Nephron progenitor cell (in vitro differentiated cells): ENCODE measurements around the gene GABRG3.
"Not testable (repeated sequence)": the region's sequence is repeated elsewhere in the genome, so short reads cannot be mapped to it uniquely, and the experiment has no call there.

Experiments
- DNase-seq: peaks from one replicate; pipeline ENCODE4 v3.0.0; 2021
- H3K27ac Mint-ChIP-seq: 2 replicates; pipeline ENCODE4 v1.8.0; 2021; ENCODE audit warnings: mild to moderate bottlenecking, moderate library complexity, mixed read lengths
- H3K27me3 Mint-ChIP-seq: 2 replicates; pipeline ENCODE4 v1.8.0; 2021; ENCODE audit warnings: mild to moderate bottlenecking, low read depth, mixed read lengths; ENCODE audit not compliant: poor library complexity
- H3K36me3 Mint-ChIP-seq: 2 replicates; pipeline ENCODE4 v1.8.0; 2021; ENCODE audit warnings: low read depth, mixed read lengths
- H3K4me1 Mint-ChIP-seq: 2 replicates; pipeline ENCODE4 v1.8.0; 2021; ENCODE audit warnings: mixed read lengths
- H3K4me3 Mint-ChIP-seq: 2 replicates; pipeline ENCODE4 v1.8.0; 2021; ENCODE audit warnings: mild to moderate bottlenecking, moderate library complexity, mixed read lengths
- H3K9me3 Mint-ChIP-seq: 2 replicates; pipeline ENCODE4 v1.8.0; 2021; ENCODE audit warnings: mild to moderate bottlenecking, moderate library complexity, mixed read lengths
- TF ChIP-seq, protein P1 (sequence below): fragments of 200-600 bp; sonication (generic); IDR thresholded peaks from 2 replicates; pipeline ENCODE4 v1.5.0; 2021; ENCODE audit warnings: antibody characterized with exemption

The GABRG3 gene

DNA sequence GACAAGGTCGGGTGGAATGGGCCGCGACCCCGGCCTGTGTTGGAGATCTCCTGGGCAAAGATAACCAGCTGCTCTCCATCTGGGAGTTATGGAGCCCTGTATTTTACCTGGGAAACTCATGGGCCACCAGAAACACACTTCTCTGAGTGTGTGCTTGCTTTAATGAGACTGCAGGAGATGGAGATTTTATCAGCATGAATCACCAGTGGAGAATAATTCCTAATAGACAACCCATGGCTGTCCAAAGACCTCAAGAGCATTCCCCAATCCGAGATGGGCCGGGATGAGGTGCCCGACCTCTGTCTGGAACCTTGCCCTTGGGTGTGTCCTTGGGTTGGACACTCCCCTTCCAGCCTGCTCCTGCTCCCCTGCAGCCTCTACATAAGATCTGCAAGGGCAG is 389.3 kb downstream of the GABRG3 start:
- Mint-ChIP-seq H3K4me1 (peaks cover 12% of the 10 kb centered on the region), H3K36me3 (no peaks in the 10 kb centered on the region), H3K9me3 (no peaks in the 10 kb centered on the region), H3K4me3 (no peak overlapping the region), H3K27ac (no peak overlapping the region), H3K27me3 (peaks cover 14% of the 10 kb centered on the region)
- DNase-seq: no peak
- TF ChIP-seq, protein P1, sequence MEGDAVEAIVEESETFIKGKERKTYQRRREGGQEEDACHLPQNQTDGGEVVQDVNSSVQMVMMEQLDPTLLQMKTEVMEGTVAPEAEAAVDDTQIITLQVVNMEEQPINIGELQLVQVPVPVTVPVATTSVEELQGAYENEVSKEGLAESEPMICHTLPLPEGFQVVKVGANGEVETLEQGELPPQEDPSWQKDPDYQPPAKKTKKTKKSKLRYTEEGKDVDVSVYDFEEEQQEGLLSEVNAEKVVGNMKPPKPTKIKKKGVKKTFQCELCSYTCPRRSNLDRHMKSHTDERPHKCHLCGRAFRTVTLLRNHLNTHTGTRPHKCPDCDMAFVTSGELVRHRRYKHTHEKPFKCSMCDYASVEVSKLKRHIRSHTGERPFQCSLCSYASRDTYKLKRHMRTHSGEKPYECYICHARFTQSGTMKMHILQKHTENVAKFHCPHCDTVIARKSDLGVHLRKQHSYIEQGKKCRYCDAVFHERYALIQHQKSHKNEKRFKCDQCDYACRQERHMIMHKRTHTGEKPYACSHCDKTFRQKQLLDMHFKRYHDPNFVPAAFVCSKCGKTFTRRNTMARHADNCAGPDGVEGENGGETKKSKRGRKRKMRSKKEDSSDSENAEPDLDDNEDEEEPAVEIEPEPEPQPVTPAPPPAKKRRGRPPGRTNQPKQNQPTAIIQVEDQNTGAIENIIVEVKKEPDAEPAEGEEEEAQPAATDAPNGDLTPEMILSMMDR: no peak

DNA sequence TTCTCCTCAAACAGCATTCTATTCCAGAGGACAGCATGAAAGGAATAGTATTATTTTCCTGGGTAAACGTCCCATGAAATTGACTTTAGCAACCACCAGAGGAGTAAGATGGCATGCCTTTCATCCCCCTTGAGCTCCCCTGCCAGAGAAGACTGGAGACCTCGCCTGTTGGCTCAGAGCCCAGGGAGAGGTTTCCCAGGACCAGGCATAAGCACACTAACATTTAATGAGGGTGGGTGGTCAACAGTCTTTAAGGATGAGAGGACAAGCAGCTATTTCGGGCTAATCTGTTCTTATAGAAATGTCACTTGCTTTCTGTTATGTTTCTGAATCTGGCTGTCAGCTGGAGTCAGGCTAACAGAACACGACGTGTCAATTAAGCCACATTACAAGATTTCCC is 390.5 kb downstream of the GABRG3 start:
- Mint-ChIP-seq H3K9me3 (no peaks in the 10 kb centered on the region), H3K4me1 (peaks cover 12% of the 10 kb centered on the region), H3K27ac (no peak overlapping the region), H3K27me3 (peaks cover 14% of the 10 kb centered on the region), H3K36me3 (no peaks in the 10 kb centered on the region), H3K4me3 (no peak overlapping the region)
- TF ChIP-seq, protein P1: no peak
- no peak for DNase-seq

DNA sequence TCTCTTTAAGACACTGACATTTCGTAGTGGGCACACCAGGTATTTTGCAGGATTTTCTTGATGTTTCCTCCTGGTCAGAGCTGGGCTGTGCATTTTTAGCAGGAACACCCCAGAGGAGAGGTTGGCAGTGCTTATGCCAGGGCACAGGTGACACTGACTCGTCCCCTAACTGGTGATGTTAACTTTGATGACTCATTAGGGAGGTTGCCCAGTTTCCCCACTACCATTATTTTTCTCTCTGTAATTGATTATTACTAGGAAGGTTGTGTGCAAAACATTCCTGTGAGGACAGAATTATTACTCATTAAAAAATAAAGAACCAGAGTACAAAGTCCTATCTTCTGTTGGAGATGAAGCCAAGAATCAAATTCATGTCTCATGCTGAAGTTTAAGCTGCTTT is 394.5 kb downstream of the GABRG3 start:
- Mint-ChIP-seq H3K4me1 (no peaks in the 10 kb centered on the region), H3K27me3 (peaks cover 5% of the 10 kb centered on the region), H3K27ac (no peak overlapping the region), H3K36me3 (no peaks in the 10 kb centered on the region), H3K4me3 (no peak overlapping the region), H3K9me3 (no peaks in the 10 kb centered on the region)
- TF ChIP-seq, protein P1: no peak
- no peak for DNase-seq

DNA sequence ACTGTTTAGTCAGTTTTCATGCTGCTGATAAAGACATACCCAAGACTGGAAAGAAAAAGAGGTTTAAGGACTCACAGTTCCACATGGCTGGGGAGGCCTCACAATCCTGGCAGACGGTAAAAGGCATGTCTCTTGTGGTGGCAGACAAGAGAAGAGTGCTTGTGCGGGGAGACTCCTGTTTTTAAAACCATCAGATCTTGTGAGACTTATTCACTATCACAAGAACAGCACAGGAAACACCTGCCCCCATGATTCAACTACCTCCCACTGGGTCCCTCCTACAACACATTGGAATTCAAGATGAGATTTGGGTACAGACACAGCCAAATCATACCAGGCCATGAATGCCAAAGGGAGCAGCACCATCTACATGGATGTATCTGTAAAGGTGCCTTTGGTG is 406.4 kb downstream of the GABRG3 start:
- H3K4me1 Mint-ChIP-seq: peaks cover 10% of the 10 kb centered on the region
- DNase-seq, H3K4me3 Mint-ChIP-seq, H3K36me3 Mint-ChIP-seq, H3K27me3 Mint-ChIP-seq, H3K9me3 Mint-ChIP-seq, H3K27ac Mint-ChIP-seq: not testable (repeated sequence)

DNA sequence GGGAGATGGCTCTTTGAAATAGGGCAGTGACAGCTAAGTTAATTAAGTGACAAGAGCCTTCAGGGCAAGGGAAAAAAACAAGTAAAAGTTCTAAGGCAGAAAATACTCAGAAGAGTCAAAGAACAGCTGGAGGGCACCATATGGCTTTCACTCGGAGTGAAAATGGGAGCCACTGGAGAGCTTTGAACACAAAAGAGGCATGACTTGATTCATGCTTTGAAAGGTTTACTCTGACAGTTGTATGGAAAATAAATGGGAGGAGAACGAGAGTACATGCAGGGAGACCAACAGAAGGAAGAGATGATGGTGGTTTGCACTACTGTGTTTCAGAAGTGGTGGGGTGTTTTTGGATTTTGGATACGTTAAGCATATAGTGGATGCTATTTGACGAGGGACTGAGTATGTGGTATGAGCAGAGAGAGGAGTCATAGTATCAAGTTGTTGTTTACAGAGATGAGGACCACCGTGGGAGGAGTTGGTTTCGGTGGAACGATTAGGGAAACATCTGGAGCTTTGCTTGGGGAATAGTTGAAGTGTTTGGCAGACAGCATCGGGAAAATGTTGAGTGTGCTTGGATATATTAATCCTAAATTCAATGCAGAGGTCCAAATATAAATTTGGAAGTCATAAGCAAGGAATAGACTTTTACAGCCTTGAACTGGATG is 411.5 kb downstream of the GABRG3 start:
- Mint-ChIP-seq H3K27ac (peak overlapping the region; percentile 2), H3K4me1 (peaks cover 32% of the 10 kb centered on the region), H3K9me3 (peaks cover 18% of the 10 kb centered on the region), H3K4me3 (peak overlapping the region; percentile 1), H3K27me3 (no peaks in the 10 kb centered on the region), H3K36me3 (peaks cover 12% of the 10 kb centered on the region)
- no peak for DNase-seq
- TF ChIP-seq, protein P1: no peak

DNA sequence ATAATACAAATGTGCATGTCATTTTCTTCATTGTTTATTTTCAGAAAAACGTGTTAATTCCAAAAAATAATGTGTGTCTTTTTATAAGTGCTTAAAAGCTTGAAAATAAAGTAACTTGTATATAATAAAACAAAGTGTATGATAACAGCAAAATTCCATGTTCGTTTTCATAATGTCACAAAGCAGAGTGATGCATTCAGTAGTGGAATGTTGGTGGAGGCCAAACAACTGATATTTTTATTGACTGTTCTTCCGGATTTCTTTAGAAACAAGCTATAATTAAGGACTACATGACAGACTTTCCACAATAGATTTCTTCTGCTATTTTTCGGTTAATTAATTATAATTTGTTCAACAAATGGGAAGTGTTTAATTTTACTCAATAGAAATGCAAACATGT is 412.7 kb downstream of the GABRG3 start:
- TF ChIP-seq, protein P1: no peak
- peaks cover 12% of the 10 kb centered on the region for H3K36me3 Mint-ChIP-seq

More for the DNA sequence above, 412.7 kb downstream of the GABRG3 start:
- Mint-ChIP-seq H3K4me1 (peaks cover 32% of the 10 kb centered on the region), H3K27me3 (no peaks in the 10 kb centered on the region), H3K4me3 (no peak overlapping the region), H3K27ac (no peak overlapping the region), H3K9me3 (peaks cover 18% of the 10 kb centered on the region)
- DNase-seq: no peak
